OCI-LY1 (cell line): ENCODE data around the gene TBC1D5.

Experiments used
- CTCF ChIP-seq: fragments of 200-600 bp; sonication (generic), shearing (Covaris generic); IDR thresholded peaks from 2 replicates; pipeline ENCODE4 v1.5.1; 2017; ENCODE audit warnings: mild to moderate bottlenecking, antibody characterized with exemption, low read length, moderate library complexity, mixed read lengths
- EZH2 ChIP-seq: fragments of 200-600 bp; sonication (generic), shearing (Covaris generic); IDR thresholded peaks from 2 replicates; pipeline ENCODE4 v1.8.0; 2017; ENCODE audit warnings: borderline replicate concordance, mixed run types, mild to moderate bottlenecking, antibody characterized with exemption, low read length, moderate library complexity, mixed read lengths

GRCh38 chr3:17233398-17233800 lies 509.0 kb downstream of the TBC1D5 start:
- TF ChIP-seq CTCF (peak; percentile 85), EZH2 (no peak)
